BLaER1 treated with 17β-estradiol and CSF1 and Interleukin-3, amounts not matched to agents 10 nM and 100 nM (cell line): Measurements from ENCODE around the gene CD300C.
A peak's percentile ranks its signal among the peaks of the same experiment; 100 is the strongest.

Experiments used
- H3K27ac ChIP-seq, 11 experiments: shearing (Covaris generic); formaldehyde crosslinking; 2 replicates each; pipeline ENCODE4 v1.8.1; 2022
- H3K27me3 ChIP-seq, 11 experiments: shearing (Covaris generic); formaldehyde crosslinking; 2 replicates each; pipeline ENCODE4 v1.8.1; 2022
- H3K36me3 ChIP-seq, 11 experiments: shearing (Covaris generic); formaldehyde crosslinking; 2 replicates each; pipeline ENCODE4 v1.8.1; 2022
- H3K4me1 ChIP-seq, 10 experiments: shearing (Covaris generic); formaldehyde crosslinking; 2 replicates each; pipeline ENCODE4 v1.8.1; 2022
- H3K4me2 ChIP-seq, 11 experiments: shearing (Covaris generic); formaldehyde crosslinking; 2 replicates each; pipeline ENCODE4 v1.8.1; 2022
- H3K4me3 ChIP-seq, 10 experiments: shearing (Covaris generic); formaldehyde crosslinking; 2 replicates each; pipeline ENCODE4 v1.8.1; 2022
- H3K9ac ChIP-seq, 11 experiments: shearing (Covaris generic); formaldehyde crosslinking; 2 replicates each; pipeline ENCODE4 v1.8.1; 2022
- H3K9me3 ChIP-seq, 11 experiments: shearing (Covaris generic); formaldehyde crosslinking; replicated peaks in 1 of 11; 2 replicates each; pipeline ENCODE4 v1.8.1; 2022
- H4K20me1 ChIP-seq, 11 experiments: shearing (Covaris generic); formaldehyde crosslinking; 2 replicates each; pipeline ENCODE4 v1.8.1; 2022
- Cebpa-rat ChIP-seq, 11 experiments: shearing (Covaris generic); IDR thresholded peaks; 2 replicates each; pipeline ENCODE4 v1.8.1; 2022

Gene CD300C

DNA sequence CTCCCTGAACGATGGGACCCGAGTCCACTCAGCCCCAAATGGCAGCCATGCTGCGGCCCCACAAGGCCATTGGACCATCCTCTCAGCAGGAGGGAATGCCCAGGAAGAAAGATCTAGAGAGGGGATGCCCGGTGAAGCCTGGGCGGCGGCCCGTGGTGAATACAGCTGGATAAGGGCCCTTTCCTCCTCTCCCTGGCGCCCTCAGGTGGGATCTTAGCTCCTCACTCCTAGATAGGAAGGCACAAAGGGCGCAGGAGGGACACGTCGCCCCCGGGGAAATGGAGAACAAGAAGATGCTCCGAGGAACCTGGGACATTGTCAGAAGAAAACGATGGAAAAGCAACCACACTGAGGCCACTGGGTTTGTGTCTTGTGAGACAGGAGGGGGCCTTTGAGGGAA is 2.5 kb downstream of the CD300C start:
- Histone ChIP-seq H3K36me3 (peaks cover 0 to 35% (median 0%) of the 10 kb centered on the region in 11 experiments; a peak in 6 of 22 replicates), H3K9me3 (no peaks in the 10 kb centered on the region), H3K9ac (peak overlapping the region in 5 of 11 experiments; percentile 30 to 79 (median 78); a peak in 6 of 22 replicates), H3K27me3 (0 out of 22 replicates have a peak, but pooled peaks cover 0 to 3% (median 0%) of the 10 kb centered on the region in 11 experiments), H4K20me1 (peaks cover 0 to 33% (median 0%) of the 10 kb centered on the region in 11 experiments; a peak in 3 of 22 replicates), H3K4me1 (peaks cover 38 to 81% (median 55%) of the 10 kb centered on the region in 10 experiments), H3K4me3 (peak overlapping the region in 3 of 10 experiments; percentile 55 to 73 (median 65); a peak in 4 of 20 replicates), H3K4me2 (peak overlapping the region in 7 of 11 experiments; percentile 77 to 99 (median 98); a peak in 11 of 22 replicates), H3K27ac (peak overlapping the region in 5 of 11 experiments; percentile 10 to 84 (median 76); a peak in 7 of 22 replicates)
- no peak for TF ChIP-seq Cebpa-rat (IDR thresholded peaks at IDR 0.05)

GRCh38 chr17:74542727-74543383 is 3.1 kb downstream of the CD300C start:
- peak overlapping the region in 2 of 11 experiments; percentile 74 to 79; a peak in 1 of 22 replicates for H3K9ac ChIP-seq
- H3K27me3 ChIP-seq = peaks cover 0 to 4% (median 0%) of the 10 kb centered on the region in 11 experiments; a peak in 1 of 22 replicates
- peaks cover 0 to 33% (median 0%) of the 10 kb centered on the region in 11 experiments; a peak in 5 of 22 replicates for H4K20me1 ChIP-seq
- H3K4me1 ChIP-seq = peaks cover 33 to 81% (median 51%) of the 10 kb centered on the region in 10 experiments
- no peaks in the 10 kb centered on the region for H3K9me3 ChIP-seq
- peak overlapping the region in 5 of 11 experiments; percentile 98 to 99 (median 99); a peak in 9 of 22 replicates for H3K4me2 ChIP-seq
- peak overlapping the region in 4 of 11 experiments; percentile 10 to 82 (median 47); a peak in 3 of 22 replicates for H3K27ac ChIP-seq
- peaks cover 0 to 35% (median 0%) of the 10 kb centered on the region in 11 experiments; a peak in 6 of 22 replicates for H3K36me3 ChIP-seq
- H3K4me3 ChIP-seq = peak overlapping the region in 2 of 10 experiments; percentile 65 to 73; a peak in 2 of 20 replicates
- no peak for TF ChIP-seq Cebpa-rat (IDR thresholded peaks at IDR 0.05)

- no peak overlapping the region for H3K27ac ChIP-seq
- no peaks in the 10 kb centered on the region for H3K9me3 ChIP-seq
- TF ChIP-seq Cebpa-rat (IDR thresholded peaks at IDR 0.05) = no peak
Measured at GRCh38 chr17:74542166-74542565, 3.7 kb downstream of the CD300C start.

GRCh38 chr17:74541176-74542111 is 4.5 kb downstream of the CD300C start:
- peak overlapping the region in 1 of 11 experiments; percentile 22; a peak in 1 of 22 replicates for H3K27ac ChIP-seq
- H3K4me3 ChIP-seq = no peak overlapping the region
- H4K20me1 ChIP-seq = peaks cover 0 to 33% (median 0%) of the 10 kb centered on the region in 11 experiments; a peak in 5 of 22 replicates
- H3K4me1 ChIP-seq = peaks cover 19 to 81% (median 38%) of the 10 kb centered on the region in 10 experiments
- H3K27me3 ChIP-seq = peaks cover 0 to 4% (median 0%) of the 10 kb centered on the region in 11 experiments; a peak in 1 of 22 replicates
- peaks cover 0 to 35% (median 0%) of the 10 kb centered on the region in 11 experiments; a peak in 6 of 22 replicates for H3K36me3 ChIP-seq
- H3K4me2 ChIP-seq = peak overlapping the region in 3 of 11 experiments; percentile 6 to 26 (median 21); a peak in 4 of 22 replicates
- no peak for TF ChIP-seq Cebpa-rat (IDR thresholded peaks at IDR 0.05)
- H3K9ac ChIP-seq = 0 out of 22 replicates have a peak overlapping the region, but pooled peaks of 1 of the 11 experiments have one; percentile 30
- no peaks in the 10 kb centered on the region for H3K9me3 ChIP-seq

More at GRCh38 chr17:74542166-74542565, 3.7 kb downstream of the CD300C start:
- peaks cover 0 to 33% (median 0%) of the 10 kb centered on the region in 11 experiments; a peak in 5 of 22 replicates for H4K20me1 ChIP-seq
- H3K27me3 ChIP-seq = peaks cover 0 to 4% (median 0%) of the 10 kb centered on the region in 11 experiments; a peak in 1 of 22 replicates
- H3K9ac ChIP-seq = 0 out of 22 replicates have a peak overlapping the region, but pooled peaks of 1 of the 11 experiments have one; percentile 30
- H3K4me1 ChIP-seq = peaks cover 26 to 81% (median 46%) of the 10 kb centered on the region in 10 experiments
- peak overlapping the region in 3 of 11 experiments; percentile 6 to 98 (median 26); a peak in 3 of 22 replicates for H3K4me2 ChIP-seq
- H3K36me3 ChIP-seq = peaks cover 0 to 35% (median 0%) of the 10 kb centered on the region in 11 experiments; a peak in 6 of 22 replicates
- no peak overlapping the region for H3K4me3 ChIP-seq

DNA sequence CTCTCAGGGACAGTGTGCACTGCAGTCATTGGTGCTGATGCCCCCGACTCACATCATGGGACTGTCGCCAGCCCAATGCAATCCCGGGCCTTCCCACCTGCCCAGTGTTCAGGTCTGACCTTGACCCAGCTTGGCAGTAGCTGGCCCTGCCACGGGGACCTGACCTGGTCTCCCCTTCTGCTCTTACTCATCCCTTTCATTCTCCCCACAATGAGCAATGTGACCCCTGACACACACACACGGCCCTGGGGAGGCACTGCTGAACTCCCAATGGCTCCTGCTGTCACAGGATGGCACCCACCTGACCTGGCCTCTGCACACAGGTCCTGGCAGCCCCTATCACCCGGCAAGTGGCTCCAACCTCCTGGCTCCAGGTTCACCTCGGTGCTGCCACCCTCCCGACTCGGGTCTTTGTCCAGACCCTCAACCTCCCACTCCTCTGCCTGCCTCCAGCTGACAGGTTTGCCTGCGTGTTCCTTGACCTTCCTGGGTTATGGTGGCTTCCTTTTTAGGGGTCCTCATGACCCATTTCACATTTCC is 6.6 kb downstream of the CD300C start:
- H3K27me3 ChIP-seq = peaks cover 0 to 4% (median 0%) of the 10 kb centered on the region in 11 experiments; a peak in 1 of 22 replicates
- no peak overlapping the region for H3K9ac ChIP-seq
- H3K4me2 ChIP-seq = no peak overlapping the region
- peaks cover 0 to 35% (median 0%) of the 10 kb centered on the region in 11 experiments; a peak in 7 of 22 replicates for H3K36me3 ChIP-seq
- H3K4me1 ChIP-seq = peaks cover 0 to 78% (median 20%) of the 10 kb centered on the region in 10 experiments; a peak in 14 of 20 replicates
- H4K20me1 ChIP-seq = peaks cover 0 to 30% (median 0%) of the 10 kb centered on the region in 11 experiments; a peak in 5 of 22 replicates
- H3K4me3 ChIP-seq = no peak overlapping the region
- no peak overlapping the region for H3K27ac ChIP-seq
- TF ChIP-seq Cebpa-rat (IDR thresholded peaks at IDR 0.05) = no peak
- H3K9me3 ChIP-seq = no peaks in the 10 kb centered on the region

DNA sequence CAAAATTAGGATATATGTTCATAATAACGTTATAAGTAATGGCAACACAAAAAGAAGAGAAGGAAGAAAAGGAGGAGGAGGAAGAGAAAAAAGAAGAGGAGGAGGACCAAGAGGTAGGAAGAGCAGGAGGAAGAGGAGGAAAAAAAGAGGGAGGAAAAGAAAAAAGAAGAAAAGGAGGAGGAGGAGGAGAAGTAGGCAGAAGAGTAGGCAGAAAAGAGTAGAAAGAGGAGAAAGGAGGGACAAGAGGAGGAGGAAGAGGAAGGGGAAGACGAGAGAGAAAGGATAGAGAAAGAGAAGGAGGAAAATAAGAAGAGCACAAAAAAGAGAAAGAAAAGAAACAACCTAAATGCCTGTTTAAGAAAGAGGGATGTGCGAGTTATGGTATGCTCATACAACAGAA is 9.0 kb downstream of the CD300C start:
- TF ChIP-seq Cebpa-rat (IDR thresholded peaks at IDR 0.05) = no peak
- Histone ChIP-seq H3K36me3 (peaks cover 0 to 20% (median 0%) of the 10 kb centered on the region in 11 experiments; a peak in 5 of 22 replicates), H3K4me2 (peak overlapping the region in 3 of 11 experiments; percentile 21 to 50 (median 31); a peak in 4 of 22 replicates), H3K4me1 (peaks cover 10 to 72% (median 24%) of the 10 kb centered on the region in 10 experiments; a peak in 19 of 20 replicates), H3K9ac (no peak overlapping the region), H3K4me3 (no peak overlapping the region), H3K27ac (no peak overlapping the region), H3K27me3 (peaks cover 0 to 4% (median 0%) of the 10 kb centered on the region in 11 experiments; a peak in 2 of 22 replicates), H3K9me3 (no peaks in the 10 kb centered on the region), H4K20me1 (peaks cover 0 to 25% (median 0%) of the 10 kb centered on the region in 11 experiments; a peak in 3 of 22 replicates)

DNA sequence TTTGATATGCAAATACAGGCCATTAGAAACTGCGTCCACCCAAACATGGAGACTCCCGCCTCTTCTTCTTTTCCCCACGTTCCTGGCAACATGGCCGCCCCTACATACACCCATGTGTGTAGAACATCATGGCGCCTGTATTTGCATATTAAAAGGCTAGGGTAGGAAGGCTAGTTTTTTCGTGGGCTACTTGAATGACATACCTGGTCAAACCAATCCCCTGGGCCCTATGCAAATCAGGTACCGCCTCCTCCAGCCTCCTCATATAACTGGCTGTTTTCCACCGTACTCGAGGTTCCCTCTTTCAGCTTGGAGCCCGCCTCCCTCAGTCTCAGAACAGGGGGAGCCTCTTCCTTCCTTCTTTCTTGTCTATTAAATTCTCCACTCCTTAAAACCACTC is 13.8 kb downstream of the CD300C start:
- no peak for TF ChIP-seq Cebpa-rat (IDR thresholded peaks at IDR 0.05)
- Histone ChIP-seq H4K20me1 (peaks cover 0 to 5% (median 0%) of the 10 kb centered on the region in 11 experiments; a peak in 1 of 22 replicates), H3K4me3 (peak overlapping the region in 8 of 10 experiments; percentile 48 to 80 (median 61); a peak in 16 of 20 replicates), H3K9me3 (peaks cover 0 to 22% (median 0%) of the 10 kb centered on the region in 11 experiments; a peak in 4 of 22 replicates), H3K4me1 (peaks cover 25 to 92% (median 71%) of the 10 kb centered on the region in 10 experiments), H3K4me2 (peak overlapping the region; percentile 22 to 96 (median 79)), H3K27ac (peak overlapping the region in 9 of 11 experiments; percentile 60 to 96 (median 79); a peak in 18 of 22 replicates), H3K36me3 (peaks cover 0 to 16% (median 0%) of the 10 kb centered on the region in 11 experiments; a peak in 2 of 22 replicates), H3K9ac (peak overlapping the region in 9 of 11 experiments; percentile 36 to 85 (median 76); a peak in 15 of 22 replicates), H3K27me3 (peaks cover 0 to 3% (median 0%) of the 10 kb centered on the region in 11 experiments; a peak in 1 of 22 replicates)
